ENCODE data around the gene MPI.
"Not testable (repeated sequence)": the region's sequence is repeated elsewhere in the genome, so short reads cannot be mapped to it uniquely, and the experiment has no call there.

GRCh38 chr15:74887537-74888193, 2.2 kb upstream of the MPI start:
- TF ChIP-seq POLR2A, CTCF (IDR thresholded peaks at IDR 0.05): not testable (repeated sequence)

Data from Peyer's patch (tissue), 4 donors.